Stomach (tissue), 9 donors: ENCODE measurements around the gene STK11. TPM values are rescaled to one million over a fixed set of nuclear protein-coding genes. Genes with fewer than 3 reads are reported as not detected.
A peak's percentile ranks its signal among the peaks of the same experiment; 100 is the strongest.

Experiments used
- DNase-seq, 2 donors: peaks; one replicate each; pipeline versions ENCODE4 v3.0.0 to v3.0.0-alpha.2; 2013 to 2019
- H3K27ac ChIP-seq, 5 donors: fragments of 200-600 bp in 4 of 5; sonication (generic) in 4 of 5; one replicate each; pipeline ENCODE4 v1.5.1; 2013 to 2019; ENCODE audit warnings: mild to moderate bottlenecking in 1 of 5, moderate library complexity in 1 of 5
- H3K27me3 ChIP-seq, 3 donors: fragments of 200-600 bp; sonication (generic); one replicate each; pipeline ENCODE4 v1.5.1; 2017 to 2019; ENCODE audit warnings: mixed run types in 1 of 3
- H3K36me3 ChIP-seq, 4 donors: fragments of 200-600 bp; sonication (generic); 1 replicate in 3 of 4; 2 replicates in 1 of 4; pipeline ENCODE4 v1.5.1; 2016 to 2019
- H3K4me1 ChIP-seq, 4 donors: fragments of 200-600 bp; sonication (generic); one replicate each; pipeline ENCODE4 v1.5.1; 2016 to 2019
- H3K4me3 ChIP-seq, 4 donors: fragments of 200-600 bp; sonication (generic) in 3 of 4; one replicate each; pipeline ENCODE4 v1.5.1; 2016 to 2019; ENCODE audit warnings: mild to moderate bottlenecking in 1 of 4
- H3K9me3 ChIP-seq, 4 donors: fragments of 200-600 bp; sonication (generic); one replicate each; pipeline ENCODE4 v1.5.1; 2016 to 2019
- EP300 ChIP-seq: sonication (generic); formaldehyde crosslinking; IDR thresholded peaks from one replicate; pipeline ENCODE4 v1.6.1; 2017; ENCODE audit warnings: antibody characterized with exemption
- POLR2A ChIP-seq, 4 donors: fragments of 450-650 bp; IDR thresholded peaks; one replicate each; pipeline ENCODE4 v1.6.1; 2016; ENCODE audit warnings: antibody characterized with exemption in 4 of 4, control low read depth in 2 of 4, mild to moderate bottlenecking in 1 of 4, moderate library complexity in 1 of 4
- POLR2AphosphoS5 ChIP-seq, 3 donors: sonication (generic); formaldehyde crosslinking; IDR thresholded peaks; one replicate each; pipeline ENCODE4 v1.6.1; 2016; ENCODE audit warnings: antibody characterized with exemption in 3 of 3
- WGBS, 5 donors: extraction: QIAGEN DNeasy Blood & Tissue Kit in 3 of 5; methylation state at CpG; one replicate each; pipeline versions ENCODE4 v1.1.5 to v1.1.7; 2013 to 2018; 5-methylcytosine and 5-hydroxymethylcytosine counted together
- intact Hi-C: fragments of 100-400 bp; cut with DNase I; formaldehyde crosslinking; loops from one replicate; pipeline ENCODE4 v1.15.1; 2023; ENCODE audit warnings: low total_unique reads
- polyA plus RNA-seq, 3 donors: library from polyadenylated mRNA; stranded (reverse); fragments of 200-250 nt; gene quantifications; one replicate each; pipeline ENCODE4 v1.2.3, GENCODE V29; 2013
- total RNA-seq, 5 donors: library from RNA; depleted of rRNA; stranded (reverse); fragments of >200 nt; gene quantifications; one replicate each; pipeline versions ENCODE4 v1.1.0 to v1.2.3, GENCODE V29; 2014 to 2016
- TF ChIP-seq, protein P1 (sequence below), 7 experiments: fragments of 450-650 bp in 4 of 7; fragments of 200-600 bp in 3 of 7; sonication (generic) in 3 of 7; IDR thresholded peaks; one replicate each; pipeline ENCODE4 v1.5.1; 2016 to 2019; ENCODE audit warnings: antibody characterized with exemption in 7 of 7, control low read depth in 2 of 7, mild to moderate bottlenecking in 1 of 7
- donor health status: healthy with polysubstance abuse.
- donor health status: Bipolar disorder and iron deficiency.
- donor health status: healthy.

Gene STK11
- total and polyA plus RNA-seq, 8 donors = 43.1 to 368 (median 63.1) TPM

DNA sequence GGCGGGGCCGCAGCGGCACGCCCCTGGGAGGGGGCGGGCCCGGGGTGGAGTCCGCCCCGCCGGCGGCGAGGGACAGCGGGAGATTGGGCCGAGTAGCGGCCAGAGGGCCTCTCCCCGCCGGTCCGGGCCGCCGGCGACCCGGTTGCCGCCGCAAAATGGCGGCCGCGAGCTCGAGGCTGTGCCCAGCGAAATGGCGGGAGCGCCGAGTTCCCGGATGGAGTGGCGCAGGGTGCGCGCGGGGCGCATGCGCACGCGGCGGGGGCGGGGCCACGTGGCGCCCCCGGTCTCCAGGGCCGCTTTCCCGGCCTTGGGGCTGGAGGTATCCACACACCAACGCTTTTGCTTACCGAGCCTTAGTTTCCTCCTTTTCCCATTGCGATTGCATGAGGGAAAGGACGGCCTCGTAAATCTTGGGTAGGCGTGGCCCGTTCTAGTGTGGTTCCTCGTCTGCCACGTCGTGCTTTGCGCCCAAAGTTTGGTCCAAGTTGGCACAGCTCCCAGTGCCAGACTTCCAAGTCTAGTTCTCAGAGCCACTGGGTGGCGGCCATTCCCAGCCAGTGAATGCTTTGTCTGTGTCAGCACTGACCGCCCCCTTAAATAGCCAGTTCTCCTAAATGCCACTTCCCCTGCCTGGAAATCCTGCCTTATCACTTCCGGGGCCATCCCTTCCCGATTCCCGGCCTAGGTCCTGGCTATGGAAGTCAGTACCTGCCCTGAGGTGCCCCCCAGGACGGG lies 64.1 kb downstream of the STK11 start:
- intact Hi-C loops = no loop called here
- H3K36me3 ChIP-seq = peaks cover 39 to 42% (median 40%) of the 10 kb centered on the region in 4 donors
- peaks cover 86 to 95% (median 91%) of the 10 kb centered on the region in 4 donors for H3K4me1 ChIP-seq
- peak; percentile 86 to 96 for DNase-seq
- H3K27ac ChIP-seq = peak overlapping the region; percentile 92 to 100 (median 100)
- peak overlapping the region; percentile 62 to 88 (median 82) for H3K4me3 ChIP-seq
- no peaks in the 10 kb centered on the region for H3K9me3 ChIP-seq
- 0 to 1% (median 0%) methylated on average over 21 to 64 of the region's 64 CpGs for WGBS, 5 donors
- TF ChIP-seq POLR2A (IDR thresholded peaks at IDR 0.05) (no peak), EP300 (peak; percentile 22), POLR2AphosphoS5 (IDR thresholded peaks at IDR 0.05) (peak in 2 of 3 donors; percentile 56 to 71)
- TF ChIP-seq, protein P1, sequence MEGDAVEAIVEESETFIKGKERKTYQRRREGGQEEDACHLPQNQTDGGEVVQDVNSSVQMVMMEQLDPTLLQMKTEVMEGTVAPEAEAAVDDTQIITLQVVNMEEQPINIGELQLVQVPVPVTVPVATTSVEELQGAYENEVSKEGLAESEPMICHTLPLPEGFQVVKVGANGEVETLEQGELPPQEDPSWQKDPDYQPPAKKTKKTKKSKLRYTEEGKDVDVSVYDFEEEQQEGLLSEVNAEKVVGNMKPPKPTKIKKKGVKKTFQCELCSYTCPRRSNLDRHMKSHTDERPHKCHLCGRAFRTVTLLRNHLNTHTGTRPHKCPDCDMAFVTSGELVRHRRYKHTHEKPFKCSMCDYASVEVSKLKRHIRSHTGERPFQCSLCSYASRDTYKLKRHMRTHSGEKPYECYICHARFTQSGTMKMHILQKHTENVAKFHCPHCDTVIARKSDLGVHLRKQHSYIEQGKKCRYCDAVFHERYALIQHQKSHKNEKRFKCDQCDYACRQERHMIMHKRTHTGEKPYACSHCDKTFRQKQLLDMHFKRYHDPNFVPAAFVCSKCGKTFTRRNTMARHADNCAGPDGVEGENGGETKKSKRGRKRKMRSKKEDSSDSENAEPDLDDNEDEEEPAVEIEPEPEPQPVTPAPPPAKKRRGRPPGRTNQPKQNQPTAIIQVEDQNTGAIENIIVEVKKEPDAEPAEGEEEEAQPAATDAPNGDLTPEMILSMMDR (IDR thresholded peaks at IDR 0.05) = no peak
- no peaks in the 10 kb centered on the region for H3K27me3 ChIP-seq

DNA sequence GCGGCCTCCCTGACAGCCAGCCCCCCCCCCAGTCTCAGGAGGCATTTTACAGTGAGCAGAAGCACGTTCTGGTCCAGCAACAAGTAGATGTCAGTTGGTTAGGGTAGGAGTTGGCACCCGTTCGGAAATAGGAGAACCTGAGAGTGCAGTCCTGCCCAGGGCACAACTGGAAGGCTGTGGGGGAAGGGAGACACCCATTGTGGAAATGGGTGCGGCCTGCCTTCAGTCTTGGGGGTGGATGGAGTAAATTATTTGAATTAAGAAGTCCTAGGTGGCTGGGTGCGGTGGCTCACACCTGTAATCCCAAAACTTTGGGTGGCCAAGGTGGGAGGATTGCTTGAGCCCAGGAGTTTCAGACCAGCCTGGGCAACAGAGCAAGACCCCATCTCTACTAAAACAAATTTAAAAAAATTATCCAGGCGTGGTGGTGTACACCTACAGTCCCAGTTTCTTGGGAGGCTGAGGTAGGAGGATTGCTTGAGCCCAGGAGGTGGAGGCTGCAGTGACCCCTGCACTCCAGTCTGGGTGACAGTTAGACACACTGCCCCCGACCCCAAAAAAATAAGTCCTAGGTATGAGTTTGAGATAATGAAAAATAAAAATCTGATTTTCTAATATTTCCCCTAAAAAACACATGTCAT lies 64.8 kb downstream of the STK11 start:
- intact Hi-C loops = no loop called here
- Histone ChIP-seq H3K4me3 (peak overlapping the region; percentile 62 to 88 (median 82)), H3K9me3 (no peaks in the 10 kb centered on the region), H3K4me1 (peaks cover 88 to 94% (median 90%) of the 10 kb centered on the region in 4 donors), H3K36me3 (peaks cover 44 to 47% (median 44%) of the 10 kb centered on the region in 4 donors), H3K27ac (peak overlapping the region; percentile 92 to 100 (median 100)), H3K27me3 (no peaks in the 10 kb centered on the region)
- TF ChIP-seq POLR2AphosphoS5 (IDR thresholded peaks at IDR 0.05) = no peak
- TF ChIP-seq EP300 = no peak
- no peak for TF ChIP-seq POLR2A (IDR thresholded peaks at IDR 0.05)
- TF ChIP-seq, protein P1 (IDR thresholded peaks at IDR 0.05) = no peak
- WGBS, 5 donors = 9 to 16% (median 13%) methylated on average over 7 to 8 of the region's 8 CpGs
- DNase-seq = no peak

DNA sequence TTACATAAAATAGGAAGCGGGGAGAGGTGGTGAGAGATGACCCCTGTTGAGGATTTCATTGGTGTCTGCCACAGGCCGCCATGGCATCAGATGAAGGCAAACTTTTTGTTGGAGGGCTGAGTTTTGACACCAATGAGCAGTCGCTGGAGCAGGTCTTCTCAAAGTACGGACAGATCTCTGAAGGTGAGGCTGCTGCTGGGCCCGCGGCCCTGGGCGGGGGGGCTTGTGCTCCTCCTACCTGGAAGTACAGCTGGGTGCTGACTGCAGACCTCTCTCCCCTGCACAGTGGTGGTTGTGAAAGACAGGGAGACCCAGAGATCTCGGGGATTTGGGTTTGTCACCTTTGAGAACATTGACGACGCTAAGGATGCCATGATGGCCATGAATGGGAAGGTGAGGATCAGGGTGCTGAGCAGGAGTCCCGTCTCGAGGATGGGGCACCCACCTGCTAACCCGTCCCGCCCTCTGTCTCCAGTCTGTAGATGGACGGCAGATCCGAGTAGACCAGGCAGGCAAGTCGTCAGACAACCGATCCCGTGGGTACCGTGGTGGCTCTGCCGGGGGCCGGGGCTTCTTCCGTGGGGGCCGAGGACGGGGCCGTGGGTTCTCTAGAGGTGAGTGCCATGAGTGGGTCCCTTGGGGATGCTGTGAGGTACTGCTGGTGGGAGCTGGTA lies 65.4 kb downstream of the STK11 start:
- intact Hi-C loops = no loop called here
- H3K4me1 ChIP-seq = peaks cover 82 to 90% (median 85%) of the 10 kb centered on the region in 4 donors
- H3K9me3 ChIP-seq = no peaks in the 10 kb centered on the region
- H3K36me3 ChIP-seq = peaks cover 44 to 47% (median 44%) of the 10 kb centered on the region in 4 donors
- peak in 1 of 2 donors; percentile 48 for DNase-seq
- 25 to 57% (median 40%) methylated on average over 17 to 26 of the region's 26 CpGs for WGBS, 5 donors
- peak overlapping the region; percentile 62 to 88 (median 82) for H3K4me3 ChIP-seq
- H3K27ac ChIP-seq = peak overlapping the region; percentile 42 to 100 (median 97)
- H3K27me3 ChIP-seq = no peaks in the 10 kb centered on the region
- TF ChIP-seq POLR2A (IDR thresholded peaks at IDR 0.05) (no peak), POLR2AphosphoS5 (IDR thresholded peaks at IDR 0.05) (no peak), EP300 (no peak)
- TF ChIP-seq, protein P1 (IDR thresholded peaks at IDR 0.05) = no peak
